GM19025 (cell line): ENCODE data around the gene SLC22A1.
"Not testable (repeated sequence)": the region's sequence is repeated elsewhere in the genome, so short reads cannot be mapped to it uniquely, and the experiment has no call there.

Experiments
- ATAC-seq: cut with Tn5 transposase; IDR thresholded peaks from one replicate; pipeline ENCODE4 v1.9.1; 2021; ENCODE audit warnings: mild to moderate bottlenecking, low read depth, moderate library complexity; ENCODE audit not compliant: unreplicated experiment

SLC22A1 gene

GRCh38 chr6:160120087-160120486 is 1.5 kb upstream of the SLC22A1 start:
- ATAC-seq = no peak

GRCh38 chr6:160121981-160122380 is 366 bp downstream of the SLC22A1 start:
- no peak for ATAC-seq

GRCh38 chr6:160122744-160123143 is 1.1 kb downstream of the SLC22A1 start:
- ATAC-seq = no peak

- no peak for ATAC-seq
These were observed 2.4 kb downstream of the SLC22A1 start for GRCh38 chr6:160124007-160124406.

- ATAC-seq = no peak
These were observed 3.0 kb downstream of the SLC22A1 start for GRCh38 chr6:160124605-160125004.

- not testable (repeated sequence) for ATAC-seq
These were observed 3.5 kb downstream of the SLC22A1 start for GRCh38 chr6:160125105-160125504.

- no peak for ATAC-seq
These were observed 5.9 kb downstream of the SLC22A1 start for GRCh38 chr6:160127270-160128124.

- ATAC-seq = no peak
These were observed 6.6 kb downstream of the SLC22A1 start for GRCh38 chr6:160128125-160128683.

GRCh38 chr6:160128879-160129516 is 7.4 kb downstream of the SLC22A1 start:
- ATAC-seq = no peak

GRCh38 chr6:160129881-160130615 is 8.4 kb downstream of the SLC22A1 start:
- no peak for ATAC-seq

GRCh38 chr6:160130729-160131484 is 9.3 kb downstream of the SLC22A1 start:
- ATAC-seq = no peak

- ATAC-seq = no peak
These were observed 10.2 kb downstream of the SLC22A1 start for GRCh38 chr6:160131636-160132296.

- no peak for ATAC-seq
These were observed 10.7 kb downstream of the SLC22A1 start for GRCh38 chr6:160132297-160132637.

GRCh38 chr6:160132776-160133338 is 11.2 kb downstream of the SLC22A1 start:
- no peak for ATAC-seq

GRCh38 chr6:160133441-160134336 is 12.1 kb downstream of the SLC22A1 start:
- ATAC-seq = no peak

GRCh38 chr6:160134337-160134751 is 12.7 kb downstream of the SLC22A1 start:
- ATAC-seq = not testable (repeated sequence)

GRCh38 chr6:160134779-160135547 is 13.3 kb downstream of the SLC22A1 start:
- no peak for ATAC-seq
